H9 (cell line): ENCODE data around the gene ALDH1A2. TPM values are rescaled to one million over a fixed set of nuclear protein-coding genes. Genes with fewer than 3 reads are reported as not detected.

ENCODE experiments used
- DNase-seq: peaks from one replicate; pipeline ENCODE4 v3.0.0-alpha.2; 2017
- H2AFZ ChIP-seq: one replicate; pipeline ENCODE4 v1.6.1; 2013; ENCODE audit warnings: mild to moderate bottlenecking, low read length, control low read depth, moderate library complexity
- H2AK5ac ChIP-seq: 2 replicates; pipeline ENCODE4 v1.6.1; 2013; ENCODE audit warnings: low read length, control low read depth, mixed read lengths; ENCODE audit not compliant: insufficient read length
- H2BK120ac ChIP-seq: one replicate; pipeline ENCODE4 v1.6.1; 2013; ENCODE audit warnings: low read depth, mild to moderate bottlenecking, low read length, control low read depth, inconsistent platforms; ENCODE audit not compliant: poor library complexity, severe bottlenecking
- H2BK12ac ChIP-seq: 2 replicates; pipeline ENCODE4 v1.6.1; 2013; ENCODE audit warnings: low read length, control low read depth, mixed read lengths, low read depth; ENCODE audit not compliant: insufficient read length
- H2BK15ac ChIP-seq: 2 replicates; pipeline ENCODE4 v1.6.1; 2013; ENCODE audit warnings: low read depth, low read length, control low read depth
- H2BK20ac ChIP-seq: one replicate; pipeline ENCODE4 v1.6.1; 2013; ENCODE audit warnings: low read depth, mild to moderate bottlenecking, low read length, control low read depth, inconsistent platforms; ENCODE audit not compliant: poor library complexity, severe bottlenecking
- H2BK5ac ChIP-seq: 2 replicates; pipeline ENCODE4 v1.6.1; 2013; ENCODE audit warnings: low read length, control low read depth, mixed read lengths; ENCODE audit not compliant: insufficient read length
- H3K14ac ChIP-seq: 2 replicates; pipeline ENCODE4 v1.6.1; 2013; ENCODE audit warnings: low read length, control low read depth; ENCODE audit not compliant: insufficient read depth
- H3K18ac ChIP-seq: 2 replicates; pipeline ENCODE4 v1.6.1; 2013; ENCODE audit warnings: low read depth, mild to moderate bottlenecking, mixed read lengths, low read length, control low read depth; ENCODE audit not compliant: insufficient read length
- H3K23ac ChIP-seq: 2 replicates; pipeline ENCODE4 v1.6.1; 2013; ENCODE audit warnings: low read length, control low read depth, mixed read lengths, low read depth; ENCODE audit not compliant: insufficient read length
- H3K23me2 ChIP-seq: 2 replicates; pipeline ENCODE4 v1.6.1; 2013; ENCODE audit warnings: low read depth, mild to moderate bottlenecking, mixed read lengths, low read length, control low read depth; ENCODE audit not compliant: insufficient read length, poor library complexity, severe bottlenecking
- H3K27ac ChIP-seq: 2 replicates; pipeline ENCODE4 v1.5.1; 2013; ENCODE audit warnings: low read length, control low read depth, mixed read lengths, low read depth; ENCODE audit not compliant: insufficient read length
- H3K27me3 ChIP-seq: 2 replicates; pipeline ENCODE4 v1.6.1; 2013; ENCODE audit warnings: low read length, control low read depth, inconsistent platforms; ENCODE audit not compliant: insufficient read depth
- H3K4ac ChIP-seq: 2 replicates; pipeline ENCODE4 v1.6.1; 2013; ENCODE audit warnings: low read depth, mild to moderate bottlenecking, control low read depth, inconsistent platforms, low read length, moderate library complexity
- H3K4me1 ChIP-seq: 2 replicates; pipeline ENCODE4 v1.6.1; 2013; ENCODE audit warnings: low read length, control low read depth, inconsistent platforms; ENCODE audit not compliant: insufficient read depth
- H3K4me2 ChIP-seq: 2 replicates; pipeline ENCODE4 v1.6.1; 2013; ENCODE audit warnings: low read length, control low read depth, mixed read lengths; ENCODE audit not compliant: insufficient read length, insufficient read depth
- H3K56ac ChIP-seq: 2 replicates; pipeline ENCODE4 v1.6.1; 2013; ENCODE audit warnings: low read depth, mild to moderate bottlenecking, mixed read lengths, low read length, control low read depth; ENCODE audit not compliant: insufficient read length
- H3K79me1 ChIP-seq: 2 replicates; pipeline ENCODE4 v1.6.1; 2013; ENCODE audit warnings: low read depth, mild to moderate bottlenecking, moderate library complexity, low read length, control low read depth, inconsistent platforms; ENCODE audit not compliant: insufficient read depth, poor library complexity, severe bottlenecking
- H3K79me2 ChIP-seq: 2 replicates; pipeline ENCODE4 v1.6.1; 2013; ENCODE audit warnings: low read length, control low read depth, inconsistent platforms; ENCODE audit not compliant: insufficient read depth
- H3K9ac ChIP-seq: 2 replicates; pipeline ENCODE4 v1.6.1; 2013; ENCODE audit warnings: low read length, control low read depth, mixed read lengths; ENCODE audit not compliant: insufficient read length; ENCODE audit errors: extremely low read depth
- H3K9me3 ChIP-seq: one replicate; pipeline ENCODE4 v1.6.1; 2013; ENCODE audit warnings: low read depth, low read length, inconsistent platforms; ENCODE audit not compliant: control insufficient read depth
- H3T11ph ChIP-seq: one replicate; pipeline ENCODE4 v1.6.1; 2013; ENCODE audit warnings: mild to moderate bottlenecking, low read length, control low read depth, inconsistent platforms
- H4K20me1 ChIP-seq: one replicate; pipeline ENCODE4 v1.6.1; 2013; ENCODE audit not compliant: control insufficient read depth, insufficient read length, insufficient read depth
- H4K5ac ChIP-seq: 2 replicates; pipeline ENCODE4 v1.6.1; 2013; ENCODE audit warnings: low read depth, mild to moderate bottlenecking, mixed read lengths, low read length, control low read depth; ENCODE audit not compliant: insufficient read length
- H4K8ac ChIP-seq: replicated peaks from 2 replicates; pipeline ENCODE4 v1.6.1; 2013; ENCODE audit warnings: low read length, control low read depth, mixed read lengths, low read depth; ENCODE audit not compliant: insufficient read length
- H4K91ac ChIP-seq: 2 replicates; pipeline ENCODE4 v1.6.1; 2013; ENCODE audit warnings: low read depth, mild to moderate bottlenecking, moderate library complexity, mixed read lengths, low read length, control low read depth; ENCODE audit not compliant: insufficient read length
- H3K27ac Mint-ChIP-seq, 3 experiments: 2 replicates in 2 of 3; 3 replicates in 1 of 3; pipeline ENCODE4 v1.8.0; 2020 to 2021; ENCODE audit warnings: mixed read lengths in 3 of 3, mild to moderate bottlenecking in 1 of 3, moderate library complexity in 1 of 3
- H3K27me3 Mint-ChIP-seq: 2 replicates; pipeline ENCODE4 v1.8.0; 2021; ENCODE audit warnings: low read depth, mild to moderate bottlenecking, moderate library complexity, mixed read lengths
- H3K36me3 Mint-ChIP-seq, 3 experiments: 2 replicates in 2 of 3; 3 replicates in 1 of 3; pipeline ENCODE4 v1.8.0; 2020 to 2021; ENCODE audit warnings: low read depth in 3 of 3, mixed read lengths in 3 of 3; ENCODE audit not compliant: insufficient read depth in 1 of 3
- H3K4me1 Mint-ChIP-seq, 2 experiments: 2 replicates each; pipeline ENCODE4 v1.8.0; 2020; ENCODE audit warnings: mixed read lengths in 2 of 2
- H3K4me3 Mint-ChIP-seq, 2 experiments: 2 replicates in 1 of 2; 3 replicates in 1 of 2; pipeline ENCODE4 v1.8.0; 2020 to 2021; ENCODE audit warnings: mild to moderate bottlenecking in 2 of 2, mixed read lengths in 2 of 2, moderate library complexity in 1 of 2
- H3K9me3 Mint-ChIP-seq, 2 experiments: 2 replicates in 1 of 2; 3 replicates in 1 of 2; pipeline ENCODE4 v1.8.0; 2020; ENCODE audit warnings: mild to moderate bottlenecking in 2 of 2, mixed read lengths in 2 of 2, moderate library complexity in 1 of 2
- WGBS: extraction: QIAGEN DNeasy Blood & Tissue Kit; methylation state at CpG from one replicate; pipeline ENCODE4 v1.1.7; 2013; ENCODE audit warnings: missing lambda C conversion rate, low lambda C conversion rate, mixed read lengths; ENCODE audit not compliant: insufficient read length; ENCODE audit errors: extremely low coverage; 5-methylcytosine and 5-hydroxymethylcytosine counted together
- total RNA-seq: library from RNA; stranded (reverse); gene quantifications from 2 replicates; pipeline ENCODE4 v1.2.1, GENCODE V29; 2021
- TF ChIP-seq, protein P1 (sequence below): fragments of 200-600 bp; sonication (generic); conservative IDR thresholded peaks from 3 replicates; pipeline ENCODE4 v1.8.0; 2021; ENCODE audit warnings: antibody characterized with exemption, mild to moderate bottlenecking

ALDH1A2 gene
- total RNA-seq, 1 experiment from 2014 or later, result 0.72 TPM

DNA sequence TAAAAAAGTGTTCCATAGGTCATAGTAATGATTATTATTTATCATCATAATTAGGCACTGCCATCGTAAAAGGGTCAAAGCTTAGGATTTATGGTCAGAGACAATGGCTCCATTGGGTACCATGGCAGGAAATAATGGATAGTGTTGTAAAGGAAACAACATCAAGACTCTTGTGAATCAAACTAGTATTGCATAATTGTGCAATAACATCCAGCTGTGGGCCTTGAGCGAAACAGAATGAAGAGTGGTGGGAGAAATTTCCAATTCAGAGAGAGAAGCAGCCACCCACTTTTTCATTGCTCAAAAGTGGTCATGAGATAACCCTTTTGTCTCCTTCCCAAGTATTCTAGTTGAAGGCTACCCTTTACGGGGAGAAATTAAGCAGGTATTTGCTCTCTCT, 61.7 kb downstream of the ALDH1A2 start:
- H3K9ac ChIP-seq, result no peak overlapping the region
- no peaks in the 10 kb centered on the region for H3K9me3 ChIP-seq
- no peak overlapping the region for H3K4me3 Mint-ChIP-seq
- H3T11ph ChIP-seq, result no peak overlapping the region
- no peak overlapping the region for H4K8ac ChIP-seq
- peaks cover 3 to 14% of the 10 kb centered on the region in 2 experiments for H3K9me3 Mint-ChIP-seq
- H4K91ac ChIP-seq, result no peak overlapping the region
- no peaks in the 10 kb centered on the region for H3K79me2 ChIP-seq
- no peak overlapping the region for H3K14ac ChIP-seq
- DNase-seq, result no peak
- no peak overlapping the region for H3K56ac ChIP-seq
- H2BK15ac ChIP-seq, result no peak overlapping the region
- no peaks in the 10 kb centered on the region for H3K27me3 ChIP-seq
- H4K20me1 ChIP-seq, result no peaks in the 10 kb centered on the region
- WGBS, result no CpG with 5 or more reads among the region's 3 CpGs
- TF ChIP-seq, protein P1, sequence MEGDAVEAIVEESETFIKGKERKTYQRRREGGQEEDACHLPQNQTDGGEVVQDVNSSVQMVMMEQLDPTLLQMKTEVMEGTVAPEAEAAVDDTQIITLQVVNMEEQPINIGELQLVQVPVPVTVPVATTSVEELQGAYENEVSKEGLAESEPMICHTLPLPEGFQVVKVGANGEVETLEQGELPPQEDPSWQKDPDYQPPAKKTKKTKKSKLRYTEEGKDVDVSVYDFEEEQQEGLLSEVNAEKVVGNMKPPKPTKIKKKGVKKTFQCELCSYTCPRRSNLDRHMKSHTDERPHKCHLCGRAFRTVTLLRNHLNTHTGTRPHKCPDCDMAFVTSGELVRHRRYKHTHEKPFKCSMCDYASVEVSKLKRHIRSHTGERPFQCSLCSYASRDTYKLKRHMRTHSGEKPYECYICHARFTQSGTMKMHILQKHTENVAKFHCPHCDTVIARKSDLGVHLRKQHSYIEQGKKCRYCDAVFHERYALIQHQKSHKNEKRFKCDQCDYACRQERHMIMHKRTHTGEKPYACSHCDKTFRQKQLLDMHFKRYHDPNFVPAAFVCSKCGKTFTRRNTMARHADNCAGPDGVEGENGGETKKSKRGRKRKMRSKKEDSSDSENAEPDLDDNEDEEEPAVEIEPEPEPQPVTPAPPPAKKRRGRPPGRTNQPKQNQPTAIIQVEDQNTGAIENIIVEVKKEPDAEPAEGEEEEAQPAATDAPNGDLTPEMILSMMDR, result no peak
- H3K4me2 ChIP-seq, result no peak overlapping the region
- no peak overlapping the region for H4K5ac ChIP-seq
- no peak overlapping the region for H2BK12ac ChIP-seq
- H3K36me3 Mint-ChIP-seq, result peaks cover 0 to 8% (median 2%) of the 10 kb centered on the region in 3 experiments; a peak in 3 of 7 replicates
- no peak overlapping the region for H3K18ac ChIP-seq
- H3K79me1 ChIP-seq, result no peaks in the 10 kb centered on the region
- no peak overlapping the region for H2AFZ ChIP-seq
- H2BK120ac ChIP-seq, result no peak overlapping the region
- H3K27ac ChIP-seq, result no peak overlapping the region
- no peak overlapping the region for H2AK5ac ChIP-seq
- H3K4me1 Mint-ChIP-seq, result no peaks in the 10 kb centered on the region
- no peak overlapping the region for H2BK5ac ChIP-seq
- H3K4ac ChIP-seq, result no peak overlapping the region
- H2BK20ac ChIP-seq, result no peak overlapping the region
- no peaks in the 10 kb centered on the region; the same call in 1 of the 2 replicates for H3K27me3 Mint-ChIP-seq
- H3K23me2 ChIP-seq, result no peaks in the 10 kb centered on the region
- H3K4me1 ChIP-seq, result no peaks in the 10 kb centered on the region
- H3K27ac Mint-ChIP-seq, result no peak overlapping the region
- no peak overlapping the region for H3K23ac ChIP-seq
